DND-41 (cell line): ENCODE data around the gene ZNF571.

ENCODE experiments used
- CTCF ChIP-seq: IDR thresholded peaks from 2 replicates; pipeline ENCODE4 v1.5.1; 2012; ENCODE audit warnings: borderline replicate concordance, low read length, moderate library complexity, mild to moderate bottlenecking; ENCODE audit not compliant: poor library complexity, severe bottlenecking; ENCODE audit errors: extremely low read depth
- EZH2 ChIP-seq: IDR thresholded peaks from 3 replicates; pipeline ENCODE4 v1.6.1; 2012; ENCODE audit warnings: borderline replicate concordance, low read depth, mild to moderate bottlenecking, moderate library complexity, low read length, inconsistent platforms; ENCODE audit not compliant: severe bottlenecking

- TF ChIP-seq CTCF (no peak), EZH2 (no peak)
Observed at GRCh38 chr19:37565370-37565669, 29.3 kb downstream of the ZNF571 start.
